Inflammatory macrophage (primary cell): ENCODE data around the gene NTF3.
A peak's percentile ranks its signal among the peaks of the same experiment; 100 is the strongest.

ENCODE experiments used
- DNase-seq, 2 donors: peaks; one replicate each; pipeline ENCODE4 v3.0.0-alpha.2; 2020 to 2022
- total RNA-seq, 18 experiments: gene quantifications; one replicate each; lab custom pipeline; 2026; ENCODE audit warnings: mixed read lengths in 6 of 18, inconsistent platforms in 2 of 18; lab: John Stamatoyannopoulos, UW

The NTF3 gene
- total RNA-seq, result 0 to 0.07 (median 0) reads per million in 18 experiments

DNA sequence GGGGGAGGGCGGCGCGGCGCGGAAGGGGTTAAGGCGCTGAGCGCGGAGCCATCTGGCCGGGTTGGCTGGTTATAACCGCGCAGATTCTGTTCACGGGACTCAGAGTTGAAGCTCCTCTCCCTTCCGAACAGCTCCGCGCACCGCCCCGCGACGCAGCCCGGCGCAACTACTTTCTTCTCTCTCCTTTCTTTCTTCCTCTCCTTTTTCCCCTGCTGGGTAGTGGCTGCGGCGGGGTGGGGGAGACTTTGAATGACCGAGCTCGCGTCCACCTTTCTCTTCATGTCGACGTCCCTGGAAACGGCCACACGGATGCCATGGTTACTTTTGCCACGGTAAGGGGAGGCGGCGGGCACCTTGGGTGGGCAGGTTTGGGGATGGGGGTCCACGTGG, at the start of gene NTF3:
TSS of gene NTF3 (plus strand) at position 98 of the 390 bp plus-strand sequence. CDS start at position 315, 217 bp downstream.
- DNase-seq, result no peak

DNA sequence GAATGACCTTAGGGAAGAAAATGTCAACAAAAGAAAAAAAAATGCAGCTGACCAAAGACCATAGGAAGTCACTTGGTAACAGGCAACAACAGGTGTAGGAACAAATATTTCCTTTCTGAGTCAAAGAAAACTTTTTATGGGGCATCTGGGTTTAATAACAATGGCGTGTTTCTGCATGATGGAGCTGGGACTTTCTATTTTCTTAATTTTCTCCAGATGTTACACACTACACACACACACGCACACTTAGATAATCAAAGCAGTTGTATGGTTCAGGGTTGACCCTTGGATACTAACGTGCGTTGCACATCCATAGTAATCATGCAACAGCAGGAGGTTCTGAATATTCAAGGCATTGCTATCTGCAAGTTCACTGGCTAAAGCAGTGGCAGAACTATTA, 47.9 kb upstream of the NTF3 start:
- no peak for DNase-seq

DNA sequence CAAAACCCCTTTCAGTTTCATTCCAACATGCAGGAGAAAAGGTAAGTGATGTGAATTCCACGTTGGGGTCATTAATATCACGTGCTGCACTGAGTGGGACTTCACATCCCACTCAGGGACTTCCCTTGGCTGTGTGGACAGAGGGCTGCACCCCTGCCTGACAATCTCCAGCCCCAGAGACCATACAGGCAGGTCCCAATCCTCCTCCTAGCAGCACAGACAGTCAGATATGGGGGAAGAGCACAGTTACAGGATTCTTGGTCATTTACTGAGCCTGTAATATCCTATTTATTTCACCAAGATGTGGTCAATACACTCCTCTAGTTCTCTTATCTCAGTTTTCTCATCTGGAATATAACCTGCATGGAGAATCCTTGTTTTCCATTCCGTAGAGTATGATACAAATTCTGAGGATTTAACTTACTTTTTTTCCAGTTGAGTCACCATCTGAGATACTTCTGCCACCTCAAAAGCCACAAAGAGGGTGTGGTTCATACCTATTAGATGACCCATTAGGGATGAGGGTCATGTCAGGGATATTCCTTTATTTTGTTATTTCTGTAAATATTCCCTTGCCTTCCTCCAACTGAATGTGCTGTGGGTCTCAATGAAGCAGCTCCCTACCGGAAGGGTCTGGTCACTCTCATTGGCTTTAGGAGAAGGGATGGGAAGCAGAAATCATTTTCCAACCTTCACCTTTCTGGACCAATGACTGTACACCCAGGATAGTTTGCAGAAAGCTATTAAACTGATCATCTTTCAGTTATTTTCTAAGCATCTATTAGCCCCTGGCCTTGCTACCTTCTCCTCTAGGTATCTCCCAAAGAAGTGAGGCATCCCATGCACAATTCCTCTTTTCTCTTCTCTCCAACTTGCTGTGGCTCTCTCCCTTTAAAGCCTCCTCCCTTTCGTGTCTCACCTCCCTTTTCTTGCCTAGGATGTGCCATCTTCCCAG, 43.0 kb upstream of the NTF3 start:
- no peak for DNase-seq

DNA sequence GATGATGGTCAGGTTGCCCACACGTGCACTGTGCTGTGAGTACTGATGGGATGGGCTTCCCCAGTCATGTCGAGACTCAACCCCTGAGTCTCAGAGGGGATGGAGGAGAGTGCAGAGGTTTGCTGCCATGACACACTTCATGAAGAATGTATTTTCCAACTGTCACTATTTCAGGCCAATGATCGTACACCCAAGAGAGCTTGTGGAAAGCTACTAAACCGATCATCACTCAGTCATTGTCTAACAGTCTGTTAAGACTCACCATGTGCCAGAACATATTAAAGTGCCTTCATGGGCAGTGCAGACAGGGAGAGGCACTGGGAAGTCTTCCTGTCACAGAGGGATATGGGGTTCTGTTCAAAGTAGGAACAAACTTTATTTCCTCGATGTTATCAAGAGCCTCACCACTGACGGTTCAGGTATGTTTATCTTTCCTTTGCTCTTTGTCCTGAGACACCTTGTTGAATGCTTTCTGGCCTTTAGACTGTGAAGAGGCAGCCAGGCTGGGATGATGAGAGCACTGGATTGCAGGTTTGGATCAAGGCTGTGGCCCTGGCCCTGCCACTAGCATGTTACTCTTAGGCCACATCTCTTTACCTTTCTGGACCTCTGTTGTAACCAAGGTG, 41.6 kb upstream of the NTF3 start:
- DNase-seq, result no peak

DNA sequence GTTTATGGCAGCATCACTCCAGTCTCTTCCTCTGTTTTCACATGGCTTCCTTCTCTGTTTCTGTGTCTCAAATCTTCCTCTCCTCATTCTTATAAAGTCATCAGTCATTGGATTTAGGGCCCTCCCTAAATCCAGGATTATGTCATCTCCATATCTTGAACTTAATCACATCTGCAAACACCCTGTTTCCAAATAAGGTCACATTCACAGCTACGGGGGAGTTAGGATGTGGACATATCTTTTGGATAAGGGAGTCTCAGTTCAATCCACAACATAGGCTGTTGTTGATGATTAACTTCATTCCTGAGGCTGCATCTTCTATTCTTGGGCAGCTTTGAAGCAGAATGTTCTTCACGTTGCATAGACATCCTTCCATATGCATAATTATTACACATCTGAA, 40.3 kb upstream of the NTF3 start:
- no peak for DNase-seq

DNA sequence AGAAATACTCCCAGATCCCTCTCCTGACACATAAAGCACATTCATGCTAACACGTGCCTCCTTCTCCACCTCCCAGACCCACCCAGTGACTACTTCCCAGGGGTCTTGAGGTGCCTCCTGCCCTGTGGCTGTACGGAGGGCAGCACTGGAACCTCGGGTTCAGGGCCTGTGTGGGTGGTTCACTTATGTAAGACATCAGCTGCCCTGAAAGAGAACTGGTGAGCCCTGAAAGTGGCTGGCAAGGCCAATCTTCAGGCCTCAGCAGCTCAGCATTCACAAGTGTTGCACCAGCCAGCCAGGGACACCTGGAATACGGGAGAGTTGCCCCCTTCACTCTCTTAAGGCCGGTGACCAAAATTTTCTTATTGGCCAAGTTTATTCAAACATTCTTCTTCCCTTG, 38.9 kb upstream of the NTF3 start:
- DNase-seq, result no peak

DNA sequence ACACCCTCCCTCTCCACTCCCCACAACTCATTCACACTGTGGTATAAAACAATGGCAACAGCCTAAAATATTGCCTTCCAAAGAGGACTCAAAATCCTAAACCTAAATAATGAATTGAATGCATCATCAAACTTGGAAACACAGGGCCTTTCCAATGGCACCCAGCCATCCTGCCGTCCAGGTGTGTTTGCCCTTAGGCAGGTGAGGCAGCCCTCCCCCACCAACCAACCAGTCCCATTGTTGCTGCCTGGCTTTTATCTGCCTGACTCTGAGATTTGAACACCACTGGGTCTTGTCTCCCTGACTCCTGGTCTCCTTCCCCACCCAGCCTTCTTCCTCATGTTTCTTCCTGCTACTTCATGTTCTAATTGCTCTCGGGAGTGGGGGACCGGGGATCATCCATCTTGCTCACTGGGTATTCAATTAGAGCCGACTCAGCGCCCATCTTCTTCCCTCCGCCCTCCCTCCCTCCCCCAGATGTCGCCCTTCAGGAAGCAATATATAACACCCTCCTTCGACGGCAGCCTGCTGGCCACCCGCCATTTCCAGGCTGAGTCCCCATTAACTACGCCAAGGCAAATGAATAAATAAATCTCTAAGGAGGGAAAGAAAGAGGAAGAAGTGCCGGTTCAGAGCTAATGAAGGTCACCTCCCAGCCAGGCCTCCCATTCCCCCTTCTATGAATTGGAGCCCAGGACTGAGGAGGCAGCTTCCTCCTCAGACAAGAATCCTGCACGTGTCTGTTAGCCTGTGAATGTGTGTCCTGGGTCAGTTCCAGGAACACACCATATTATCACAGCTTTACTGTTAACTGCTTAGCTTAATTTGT, 36.3 kb upstream of the NTF3 start:
- DNase-seq, result no peak

DNA sequence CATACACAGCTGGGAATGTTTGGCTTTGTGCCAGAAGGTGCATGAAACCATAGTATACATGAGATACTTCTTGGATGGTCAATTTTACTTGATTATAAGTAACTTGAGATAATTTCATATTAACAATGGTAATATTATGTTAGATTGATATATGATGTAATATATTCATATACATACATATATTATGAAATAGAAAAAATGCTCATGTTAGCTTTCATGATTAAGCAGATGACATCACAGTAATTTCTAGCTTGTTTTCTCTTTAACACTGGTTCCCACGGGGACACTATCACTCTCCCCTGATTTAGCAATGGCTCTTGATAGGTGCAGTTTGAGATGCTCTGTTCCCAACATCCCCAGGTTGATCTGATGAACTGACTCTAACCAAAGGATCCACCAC, 35.4 kb upstream of the NTF3 start:
- no peak for DNase-seq

DNA sequence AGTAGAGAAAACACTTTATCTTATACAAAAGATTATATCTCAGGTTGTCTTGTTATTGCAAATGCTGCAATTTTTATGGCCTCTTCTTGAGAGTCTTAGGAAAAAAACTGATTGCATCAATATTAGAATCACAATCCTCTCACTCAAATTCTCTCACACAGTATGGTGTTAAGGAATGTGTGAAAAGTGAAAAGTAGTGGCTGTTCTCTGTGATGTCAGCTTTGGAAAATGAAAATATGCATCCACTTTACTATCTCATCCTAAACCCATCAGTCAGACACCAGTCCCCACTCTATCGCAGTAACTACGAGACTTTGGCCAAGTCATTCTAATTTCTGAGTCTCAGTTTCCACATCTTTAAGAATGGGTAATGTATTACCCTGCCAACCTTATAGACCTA, 32.6 kb upstream of the NTF3 start:
- no peak for DNase-seq

DNA sequence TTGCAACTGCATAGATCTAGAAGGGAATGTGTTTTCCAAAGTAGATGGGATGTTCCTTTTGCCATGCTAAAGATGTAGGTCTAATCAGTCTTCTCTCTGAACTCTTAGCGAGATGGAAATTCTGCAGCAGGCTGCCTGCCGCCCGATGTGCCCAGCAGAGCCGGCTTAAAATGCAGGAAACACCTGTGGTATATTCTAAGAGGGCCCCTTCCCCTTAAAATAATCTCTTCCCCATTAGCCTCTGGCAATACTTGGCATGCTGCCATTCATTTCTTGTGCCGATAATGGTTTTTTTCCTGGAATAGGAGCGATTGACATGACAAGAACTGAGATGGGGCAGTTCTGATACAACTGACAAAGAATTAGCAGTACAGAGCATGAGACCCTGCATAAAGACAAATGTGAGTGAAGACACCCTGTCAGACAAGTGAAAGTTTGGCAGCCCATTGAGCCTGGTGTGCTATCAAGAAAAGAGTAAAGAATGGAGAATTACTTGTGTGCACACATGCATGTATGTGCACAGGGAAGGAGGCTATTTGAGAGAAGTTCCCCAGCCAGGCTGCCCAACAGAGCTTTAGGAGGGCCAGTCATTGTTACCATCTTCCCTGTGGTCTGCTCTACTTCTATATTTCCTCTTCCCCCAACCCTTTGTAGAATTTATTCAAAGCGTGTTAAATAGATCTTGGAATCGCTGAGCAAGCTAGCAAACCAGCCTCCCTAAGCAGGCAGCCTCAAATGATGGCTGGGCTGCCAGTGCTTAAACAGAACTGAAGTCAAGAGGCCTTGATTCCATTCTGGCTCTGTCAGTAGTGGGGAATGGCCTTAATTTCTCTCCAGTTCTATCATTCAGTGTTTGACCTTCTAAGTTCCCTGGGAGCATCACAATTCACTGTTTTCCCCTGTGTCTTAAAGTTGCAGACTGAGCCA, 29.6 kb upstream of the NTF3 start:
- no peak for DNase-seq

DNA sequence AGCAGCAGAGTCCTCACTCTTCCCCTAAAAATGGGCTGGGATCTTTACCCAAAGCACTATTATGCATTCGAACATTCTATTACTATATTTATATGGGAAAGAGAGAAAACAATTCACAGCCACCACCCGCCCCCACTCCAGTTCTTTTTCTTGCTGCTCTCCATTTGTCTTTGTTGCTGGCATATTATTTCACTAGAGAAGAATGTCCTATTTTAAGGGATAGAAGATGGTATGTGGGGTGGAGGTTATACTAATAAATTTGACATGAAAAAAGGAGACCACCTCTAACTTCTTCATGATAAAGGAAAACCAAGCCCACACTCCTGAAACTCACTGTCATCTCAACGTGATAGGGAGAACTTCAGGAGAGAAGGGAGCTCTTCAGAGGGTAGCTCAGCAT, 28.5 kb upstream of the NTF3 start:
- no peak for DNase-seq

DNA sequence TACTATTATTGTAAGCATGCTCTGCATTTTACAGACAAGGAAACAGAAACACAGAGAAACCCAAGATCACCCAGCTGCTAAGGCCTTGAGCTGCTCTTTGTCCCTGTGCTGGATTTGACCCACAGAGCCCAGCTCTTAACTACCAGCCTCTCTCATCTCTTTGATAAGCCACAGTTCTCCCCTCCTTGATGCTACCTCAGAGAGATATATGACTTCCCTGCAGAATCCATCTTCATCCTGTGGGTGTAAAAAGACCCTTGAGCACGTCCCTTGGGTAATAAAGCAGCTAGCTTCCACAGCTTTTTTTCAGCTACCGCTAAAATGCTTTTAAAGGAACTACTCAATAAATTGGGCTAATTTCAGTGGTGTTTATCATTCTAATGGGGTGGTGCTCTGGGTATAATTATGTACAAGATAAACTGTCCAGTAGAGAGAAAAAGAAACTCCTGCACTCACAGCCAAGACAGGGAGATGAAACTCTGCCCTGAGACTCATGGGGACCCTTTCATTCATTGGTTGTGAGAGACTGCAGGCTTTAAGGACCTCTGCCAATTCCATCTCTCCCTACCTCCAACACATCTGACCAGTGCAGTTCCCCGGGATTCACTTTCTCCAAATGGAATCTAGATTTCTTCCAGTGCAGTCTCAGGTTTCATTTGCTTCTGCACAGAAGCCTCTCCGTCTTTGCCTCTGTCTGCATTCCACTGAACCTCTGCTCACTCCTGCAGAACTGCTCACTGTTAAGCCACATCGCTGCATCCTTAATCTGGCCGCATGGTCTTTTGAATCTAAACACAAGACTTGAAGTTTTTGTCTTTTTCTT, 24.7 kb upstream of the NTF3 start:
- no peak for DNase-seq

DNA sequence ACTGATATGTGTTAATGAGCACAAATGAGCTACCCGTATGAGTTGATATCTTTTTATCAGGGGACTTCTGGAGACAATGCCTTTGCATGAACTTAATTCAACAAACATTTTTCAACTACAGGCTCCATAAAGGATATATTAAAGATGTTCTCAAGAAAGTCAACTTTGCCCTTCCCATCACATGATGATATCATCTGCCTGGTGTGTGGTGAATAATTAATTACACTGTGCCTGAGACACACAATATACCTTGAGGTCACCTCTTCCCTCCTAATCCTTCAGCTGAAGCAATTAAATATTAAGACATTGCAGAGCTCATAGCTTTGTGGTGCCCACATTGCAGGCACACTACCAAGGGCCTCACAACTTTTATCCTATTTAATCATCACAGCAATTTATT, 22.3 kb upstream of the NTF3 start:
- no peak for DNase-seq

DNA sequence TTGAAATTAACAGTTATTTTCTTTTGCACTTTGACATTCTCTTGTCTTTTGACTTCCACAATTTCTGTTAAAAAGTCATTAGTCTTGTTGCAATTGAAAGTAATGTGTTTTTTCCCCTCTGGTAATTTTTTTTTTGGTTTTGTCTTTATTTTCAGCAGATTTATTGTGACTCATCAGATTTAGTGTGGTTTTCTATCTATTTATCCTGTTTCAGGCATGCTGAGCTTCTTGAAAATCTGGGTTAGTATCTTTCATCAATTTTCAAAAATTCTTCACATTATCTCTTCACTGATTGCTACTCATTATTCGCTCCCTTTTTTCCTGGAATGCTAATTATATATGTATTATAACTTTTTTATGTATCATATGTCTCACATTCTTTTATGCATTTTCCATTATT, 15.3 kb upstream of the NTF3 start:
- DNase-seq, result no peak

DNA sequence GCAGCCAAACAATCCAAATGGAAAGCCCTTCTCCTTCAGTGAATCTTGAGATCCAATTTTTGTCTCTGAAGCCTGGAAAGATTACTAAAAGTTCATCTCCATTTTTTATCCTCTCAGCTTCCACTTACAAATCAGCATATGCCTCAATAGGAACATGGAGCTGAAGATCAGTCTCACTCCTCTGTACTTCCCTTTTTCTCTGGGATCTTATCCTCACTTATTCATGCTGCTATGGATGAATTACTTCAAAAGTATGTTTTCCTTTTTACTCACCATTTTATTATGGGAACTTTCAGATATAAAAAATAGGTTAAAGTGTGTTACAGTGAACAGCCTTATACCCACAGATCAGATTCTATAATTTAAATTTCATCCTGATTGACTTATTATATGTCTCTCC, 14.4 kb upstream of the NTF3 start:
- DNase-seq, result no peak

DNA sequence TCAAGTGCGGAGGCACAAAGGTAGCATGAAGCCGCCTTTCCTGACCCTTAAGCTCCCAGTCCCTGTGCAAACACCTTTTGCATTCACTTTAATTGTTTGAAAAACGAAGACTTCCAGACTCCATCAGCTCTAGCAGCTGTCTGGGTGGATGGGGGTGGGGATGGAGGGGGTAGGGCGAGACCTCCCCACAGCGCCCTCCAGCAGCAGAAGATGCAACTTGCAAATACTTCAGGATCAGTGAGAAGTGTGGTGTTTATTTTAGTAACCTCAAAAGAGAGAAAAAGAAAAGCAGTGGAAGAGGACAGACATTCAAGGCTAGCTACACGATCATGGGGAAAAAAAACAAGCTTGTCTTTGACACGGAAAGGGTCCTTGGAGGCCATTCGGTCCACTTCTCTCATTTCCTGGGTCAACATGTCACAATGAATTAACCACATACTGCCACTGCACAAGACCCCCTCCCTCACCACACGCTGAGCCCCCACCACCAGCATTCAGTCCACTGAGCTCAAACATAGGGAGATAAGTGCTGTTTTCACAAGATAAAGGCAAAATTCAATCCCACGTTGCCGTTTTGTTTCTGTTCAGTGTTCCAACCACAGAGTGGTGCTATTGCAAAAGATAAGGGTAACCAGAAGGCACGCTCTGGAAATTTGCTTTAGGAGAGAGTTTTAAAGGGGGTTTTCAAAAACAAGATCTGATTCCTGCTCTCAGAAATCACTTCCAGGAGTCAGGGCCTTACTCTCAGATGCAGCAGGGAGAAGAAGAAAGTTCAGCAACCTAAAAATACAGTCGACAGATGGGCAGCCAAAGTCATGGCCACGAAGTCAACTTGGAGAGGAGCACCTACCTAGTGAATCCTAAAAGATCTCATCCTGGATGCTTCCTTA, 3.3 kb upstream of the NTF3 start:
- peak in 1 of 2 donors; percentile 6 for DNase-seq

DNA sequence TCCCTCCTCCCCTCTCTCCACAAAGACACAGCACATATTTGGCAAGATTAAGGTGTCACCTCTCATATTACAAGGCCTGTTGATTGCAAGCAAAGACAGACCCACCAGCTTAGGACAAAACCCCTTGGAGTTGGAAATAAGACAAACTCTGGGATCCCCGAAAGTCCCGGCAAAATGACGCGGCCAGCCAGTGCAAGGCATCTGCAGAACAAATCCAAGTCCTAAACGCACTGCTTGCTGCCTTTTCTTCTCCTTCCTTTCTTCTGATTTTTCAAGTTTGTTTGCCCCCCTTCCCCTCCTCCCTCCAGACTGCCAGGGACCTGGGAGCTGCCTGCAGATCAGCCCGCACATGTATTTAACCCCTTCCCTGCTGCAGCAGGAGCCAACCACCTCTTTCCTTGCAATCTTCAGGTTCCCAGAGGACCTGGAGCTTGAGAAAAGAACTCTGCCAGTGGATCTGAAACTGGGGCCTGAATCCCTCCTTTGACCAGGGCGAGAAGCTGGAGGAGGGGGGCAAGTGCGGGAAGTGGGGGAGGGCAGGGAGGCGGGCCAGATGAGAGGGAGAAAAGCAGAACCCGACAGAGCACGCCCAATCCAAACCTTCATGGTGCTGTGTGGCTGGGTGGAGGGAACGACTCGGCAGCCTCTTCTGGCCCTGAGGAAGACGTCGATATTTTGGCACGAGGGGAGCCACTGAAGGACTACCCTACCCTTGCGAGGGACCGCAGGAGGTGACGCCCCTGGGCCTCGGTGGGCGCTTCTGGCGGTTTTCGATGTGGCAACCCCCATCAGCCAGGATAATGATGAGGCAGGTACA, 2.0 kb upstream of the NTF3 start:
- DNase-seq, result no peak

DNA sequence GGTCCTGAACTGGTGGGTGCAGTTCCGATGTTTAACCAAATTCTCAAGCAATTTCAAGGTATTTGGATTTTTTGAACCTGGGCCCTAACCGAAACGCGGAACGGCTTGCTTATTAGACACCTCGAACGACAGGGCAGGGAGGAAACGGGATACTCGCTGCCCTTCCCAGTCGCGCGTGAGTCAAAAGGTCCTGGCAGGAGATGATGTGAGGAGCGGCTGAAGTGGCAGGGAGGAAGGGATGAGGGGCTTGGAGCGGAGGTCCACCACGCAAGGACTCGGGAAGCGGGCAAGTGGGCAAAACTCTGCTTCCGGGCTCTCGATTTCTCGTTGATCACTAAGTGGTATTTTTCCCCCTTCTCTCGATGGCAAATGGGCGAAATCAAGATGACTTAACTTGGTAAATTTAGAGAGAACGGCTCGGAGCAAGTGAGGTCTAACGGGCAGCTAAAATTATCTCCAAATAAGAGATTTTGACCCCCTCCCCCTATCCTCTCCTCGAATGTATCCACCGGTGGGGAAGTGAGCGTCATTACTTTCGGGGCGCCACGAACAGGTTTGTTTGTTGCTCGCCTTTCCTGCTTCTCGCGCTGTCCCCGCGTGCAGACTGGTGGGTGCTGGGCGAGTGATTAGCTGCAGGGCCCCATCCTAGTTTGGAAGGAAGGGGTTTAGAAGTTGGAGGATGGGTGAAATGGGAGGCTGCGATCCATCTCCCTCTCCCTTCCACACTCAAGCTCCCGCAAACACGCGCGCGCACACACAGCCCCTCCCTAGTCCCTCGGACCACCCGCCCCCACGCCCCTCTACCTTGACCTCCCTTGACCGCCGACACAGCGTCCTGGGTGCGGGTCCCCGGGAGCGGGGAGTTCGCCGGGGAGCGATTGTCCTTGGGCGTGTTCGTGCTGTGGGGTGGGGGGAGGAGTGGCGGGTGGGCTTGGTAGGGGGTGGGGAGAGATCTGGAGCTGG, 986 bp upstream of the NTF3 start:
- DNase-seq, result no peak
